AG10803 (cell line): ENCODE results near the gene MRPL10.

Experiments used
- DNase-seq: peaks from one replicate; pipeline ENCODE4 v3.0.0; 2010; ENCODE audit warnings: low read depth
- H3K4me3 ChIP-seq: 2 replicates; pipeline ENCODE4 v1.5.1; 2011; ENCODE audit warnings: mild to moderate bottlenecking, low read length, control low read depth
- CTCF ChIP-seq: conservative IDR thresholded peaks from 2 replicates; pipeline ENCODE4 v1.5.1; 2011; ENCODE audit warnings: mild to moderate bottlenecking, low read length, control low read depth, inconsistent platforms

The MRPL10 gene

GRCh38 chr17:47875011-47875985 is 44.0 kb upstream of the MRPL10 start:
- DNase-seq: no peak
- no peak for TF ChIP-seq CTCF
- H3K4me3 ChIP-seq: no peak overlapping the region

- H3K4me3 ChIP-seq: no peak overlapping the region
- DNase-seq: no peak
- no peak for TF ChIP-seq CTCF
Observed at GRCh38 chr17:47873200-47874090, 42.1 kb upstream of the MRPL10 start.

GRCh38 chr17:47872651-47873161 is 41.4 kb upstream of the MRPL10 start:
- DNase-seq: no peak
- no peak overlapping the region for H3K4me3 ChIP-seq
- TF ChIP-seq CTCF: no peak

- TF ChIP-seq CTCF: no peak
- H3K4me3 ChIP-seq: no peak overlapping the region
- DNase-seq: no peak
Observed at GRCh38 chr17:47872019-47872650, 40.8 kb upstream of the MRPL10 start.

GRCh38 chr17:47871048-47871447 is 39.7 kb upstream of the MRPL10 start:
- DNase-seq: no peak
- no peak overlapping the region for H3K4me3 ChIP-seq
- TF ChIP-seq CTCF: no peak

- no peak for TF ChIP-seq CTCF
Observed at GRCh38 chr17:47870056-47870455, 38.7 kb upstream of the MRPL10 start.

More at GRCh38 chr17:47870056-47870455, 38.7 kb upstream of the MRPL10 start:
- DNase-seq: no peak
- H3K4me3 ChIP-seq: no peak overlapping the region
